B cell (primary cell): Measurements from ENCODE around the gene TAS1R2. TPM values are rescaled to one million over a fixed set of nuclear protein-coding genes. Genes with fewer than 3 reads are reported as not detected.

Experiments
- ATAC-seq: fragments of 200-7000 bp; cut with Tn5 transposase; one replicate; pipeline ENCODE4 v1.10.0; 2021; ENCODE audit warnings: low read depth, mild to moderate bottlenecking, moderate number of reproducible peaks, moderate library complexity
- CTCF ChIA-PET: fragments of 350-600 bp; sonication (Branson Sonifier 250); formaldehyde crosslinking; loops from one replicate; lab custom pipeline; 2021; ENCODE audit warnings: antibody characterized with exemption, inconsistent platforms; lab: Charles Lee
- POLR2A ChIA-PET: fragments of 350-600 bp; sonication (Branson Sonifier 250); formaldehyde crosslinking; loops from one replicate; lab custom pipeline; 2021; ENCODE audit warnings: antibody characterized with exemption; lab: Charles Lee
- DNase-seq: peaks from one replicate; pipeline ENCODE4 v3.0.0; 2013
- H2AFZ ChIP-seq: 2 replicates; pipeline ENCODE4 v1.6.1; 2012; ENCODE audit warnings: mild to moderate bottlenecking, low read depth, low read length; ENCODE audit not compliant: insufficient read depth, poor library complexity, severe bottlenecking
- H3K27ac ChIP-seq, 2 donors: 1 replicate in 1 of 2; 2 replicates in 1 of 2; pipeline ENCODE4 v1.5.1; 2012 to 2013; ENCODE audit warnings: low read length in 2 of 2, mild to moderate bottlenecking in 2 of 2, moderate library complexity in 1 of 2
- H3K27me3 ChIP-seq, 4 experiments: fragments of 200-600 bp in 1 of 4; sonication (generic) in 1 of 4; replicated peaks in 1 of 4; 1 replicate in 2 of 4; 2 replicates in 2 of 4; pipeline versions ENCODE4 v1.6.1 to v1.7.0; 2013 to 2016; ENCODE audit warnings: low read length in 3 of 4, mild to moderate bottlenecking in 2 of 4, mixed read lengths in 1 of 4, moderate library complexity in 1 of 4; ENCODE audit not compliant: insufficient read depth in 4 of 4, control insufficient read depth in 3 of 4; ENCODE audit errors: control extremely low read depth in 1 of 4
- H3K36me3 ChIP-seq, 2 experiments: replicated peaks in 1 of 2; 1 replicate in 1 of 2; 2 replicates in 1 of 2; pipeline versions ENCODE4 v1.6.1 to v1.7.1; 2013; ENCODE audit warnings: low read length in 1 of 2; ENCODE audit not compliant: insufficient read depth in 2 of 2, control insufficient read depth in 1 of 2; ENCODE audit errors: control extremely low read depth in 1 of 2, extremely low read depth in 1 of 2
- H3K4me1 ChIP-seq, 2 donors: fragments of 200-600 bp in 1 of 2; sonication (generic) in 1 of 2; 1 replicate in 1 of 2; 2 replicates in 1 of 2; pipeline versions ENCODE4 v1.5.1 to v1.6.1; 2013 to 2017; ENCODE audit warnings: low read length in 2 of 2; ENCODE audit not compliant: control insufficient read depth in 2 of 2, insufficient read depth in 2 of 2
- H3K4me2 ChIP-seq: replicated peaks from 2 replicates; pipeline ENCODE3; 2012; ENCODE audit warnings: mild to moderate bottlenecking, low read depth, low read length; ENCODE audit not compliant: poor library complexity, severe bottlenecking
- H3K4me3 ChIP-seq, 5 experiments: fragments of 200-600 bp in 1 of 5; sonication (generic) in 1 of 5; 1 replicate in 3 of 5; 2 replicates in 2 of 5; pipeline versions ENCODE4 v1.5.1 to v1.7.0; 2011 to 2016; ENCODE audit warnings: low read length in 4 of 5, mild to moderate bottlenecking in 4 of 5, low read depth in 2 of 5, control low read depth in 1 of 5, moderate library complexity in 1 of 5; ENCODE audit not compliant: insufficient read depth in 1 of 5; ENCODE audit errors: control extremely low read depth in 1 of 5, extremely low read depth in 1 of 5
- H3K79me2 ChIP-seq: fragments of 200-600 bp; sonication (generic); one replicate; pipeline ENCODE4 v1.6.0; 2016; ENCODE audit warnings: low read length; ENCODE audit not compliant: control insufficient read depth, insufficient read depth
- H3K9ac ChIP-seq: fragments of 200-600 bp; sonication (generic); 2 replicates; pipeline ENCODE4 v1.6.1; 2017; ENCODE audit warnings: mild to moderate bottlenecking, low read length, moderate library complexity
- H3K9me3 ChIP-seq, 3 donors: one replicate each; pipeline versions ENCODE4 v1.6.1 to v1.7.1; 2013; ENCODE audit warnings: low read length in 2 of 3; ENCODE audit not compliant: control insufficient read depth in 2 of 3, insufficient read depth in 1 of 3; ENCODE audit errors: control extremely low read depth in 1 of 3
- H4K20me1 ChIP-seq: 2 replicates; pipeline ENCODE4 v1.6.0; 2012; ENCODE audit warnings: mild to moderate bottlenecking, low read length; ENCODE audit not compliant: insufficient read depth, control insufficient read depth, poor library complexity, severe bottlenecking
- H3K27ac Mint-ChIP-seq: one replicate; pipeline ENCODE4 v1.8.0; 2021; ENCODE audit warnings: mixed read lengths
- H3K27me3 Mint-ChIP-seq: one replicate; pipeline ENCODE4 v1.8.0; 2021; ENCODE audit warnings: mixed read lengths
- H3K4me1 Mint-ChIP-seq: one replicate; pipeline ENCODE4 v1.8.0; 2021; ENCODE audit warnings: mixed read lengths
- H3K4me3 Mint-ChIP-seq: one replicate; pipeline ENCODE4 v1.8.0; 2021; ENCODE audit warnings: mixed read lengths
- H3K9me3 Mint-ChIP-seq: one replicate; pipeline ENCODE4 v1.8.0; 2022; ENCODE audit warnings: mixed read lengths; ENCODE audit not compliant: insufficient read depth
- EZH2 ChIP-seq: IDR thresholded peaks from 2 replicates; pipeline ENCODE4 v1.6.1; 2012; ENCODE audit warnings: borderline replicate concordance, low read depth, mild to moderate bottlenecking, moderate library complexity, low read length; ENCODE audit not compliant: insufficient read depth, poor library complexity, severe bottlenecking
- WGBS: methylation state at CpG from one replicate; pipeline ENCODE4 v1.1.5; 2013; ENCODE audit warnings: missing lambda C conversion rate; ENCODE audit not compliant: insufficient coverage; 5-methylcytosine and 5-hydroxymethylcytosine counted together
- intact Hi-C: fragments of 100-400 bp; cut with micrococcal nuclease; formaldehyde crosslinking; loops from one replicate; pipeline ENCODE4 v1.10.0; 2022
- polyA plus RNA-seq: library from polyadenylated mRNA; depleted of rRNA; stranded (reverse); fragments of >200 nt; gene quantifications from 2 replicates; pipeline ENCODE4 v1.2.3, GENCODE V29; 2012
- small RNA-seq: library from RNA; depleted of rRNA; stranded (forward); fragments of <200 nt; gene quantifications from one replicate; pipeline ENCODE3, GENCODE V24; 2012; ENCODE audit warnings: low replicate concordance, low read depth; ENCODE audit not compliant: insufficient read length
- total RNA-seq, 2 donors: library from RNA; stranded (reverse); fragments of 120-200 nt in 1 of 2; gene quantifications; 1 replicate in 1 of 2; 2 replicates in 1 of 2; pipeline versions ENCODE4 v1.2.3 to v1.2.4, GENCODE V29; 2013 to 2022
- TF ChIP-seq, protein P1 (sequence below): fragments of 200-600 bp; IDR thresholded peaks from one replicate; pipeline ENCODE4 v1.8.0; 2022; ENCODE audit warnings: antibody characterized with exemption, mild to moderate bottlenecking

TAS1R2 gene
- total and polyA plus RNA-seq, 2 donors (not counting 1 experiment from before 2014, with no cell fraction given), result not detected

- H3K79me2 ChIP-seq, result no peaks in the 10 kb centered on the region
- Mint-ChIP-seq H3K27me3 (peaks cover 32% of the 10 kb centered on the region), H3K9me3 (no peaks in the 10 kb centered on the region), H3K4me1 (no peaks in the 10 kb centered on the region), H3K4me3 (no peak overlapping the region), H3K27ac (no peak overlapping the region)
- H3K27ac ChIP-seq, result no peak overlapping the region
- ATAC-seq (no peak), DNase-seq (no peak)
- H3K4me1 ChIP-seq, result no peaks in the 10 kb centered on the region
- H3K9ac ChIP-seq, result no peak overlapping the region
- CTCF ChIA-PET, result no interaction called here
- H2AFZ ChIP-seq, result no peak overlapping the region
- intact Hi-C loops, result no loop called here
- no peaks in the 10 kb centered on the region for H3K36me3 ChIP-seq
- no peaks in the 10 kb centered on the region for H4K20me1 ChIP-seq
- peaks cover 0 to 3% (median 0%) of the 10 kb centered on the region in 4 experiments for H3K27me3 ChIP-seq
- H3K9me3 ChIP-seq, result peaks cover 0 to 17% (median 0%) of the 10 kb centered on the region in 3 donors
- POLR2A ChIA-PET, result no interaction called here
- H3K4me2 ChIP-seq, result no peak overlapping the region
- H3K4me3 ChIP-seq, result no peak overlapping the region
- WGBS, result 93% methylated on average over 6 of the region's 10 CpGs
- TF ChIP-seq EZH2, result no peak
- TF ChIP-seq, protein P1, sequence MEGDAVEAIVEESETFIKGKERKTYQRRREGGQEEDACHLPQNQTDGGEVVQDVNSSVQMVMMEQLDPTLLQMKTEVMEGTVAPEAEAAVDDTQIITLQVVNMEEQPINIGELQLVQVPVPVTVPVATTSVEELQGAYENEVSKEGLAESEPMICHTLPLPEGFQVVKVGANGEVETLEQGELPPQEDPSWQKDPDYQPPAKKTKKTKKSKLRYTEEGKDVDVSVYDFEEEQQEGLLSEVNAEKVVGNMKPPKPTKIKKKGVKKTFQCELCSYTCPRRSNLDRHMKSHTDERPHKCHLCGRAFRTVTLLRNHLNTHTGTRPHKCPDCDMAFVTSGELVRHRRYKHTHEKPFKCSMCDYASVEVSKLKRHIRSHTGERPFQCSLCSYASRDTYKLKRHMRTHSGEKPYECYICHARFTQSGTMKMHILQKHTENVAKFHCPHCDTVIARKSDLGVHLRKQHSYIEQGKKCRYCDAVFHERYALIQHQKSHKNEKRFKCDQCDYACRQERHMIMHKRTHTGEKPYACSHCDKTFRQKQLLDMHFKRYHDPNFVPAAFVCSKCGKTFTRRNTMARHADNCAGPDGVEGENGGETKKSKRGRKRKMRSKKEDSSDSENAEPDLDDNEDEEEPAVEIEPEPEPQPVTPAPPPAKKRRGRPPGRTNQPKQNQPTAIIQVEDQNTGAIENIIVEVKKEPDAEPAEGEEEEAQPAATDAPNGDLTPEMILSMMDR, result no peak
These were observed 66.3 kb downstream of the TAS1R2 start for GRCh38 chr1:18793164-18793563.

DNA sequence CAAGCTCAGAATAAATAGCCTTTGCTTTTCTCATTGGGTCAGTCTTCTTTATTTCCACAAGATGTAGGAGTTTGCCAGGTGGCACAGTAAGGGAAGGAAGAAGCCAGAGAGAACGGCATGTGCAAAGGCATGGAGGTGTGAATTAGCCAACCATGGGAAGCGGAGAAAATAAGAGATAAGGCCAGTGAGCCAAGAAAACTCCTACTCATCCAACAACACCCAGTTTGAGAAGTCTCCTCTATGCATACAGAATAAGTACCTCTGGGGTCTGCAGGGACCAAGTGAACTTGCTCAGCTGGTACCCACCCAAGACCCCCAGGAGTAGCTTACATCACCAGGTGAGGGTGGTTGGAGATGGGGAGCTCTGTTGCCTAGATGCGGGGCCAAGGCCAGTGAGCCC, 66.7 kb downstream of the TAS1R2 start:
- CTCF ChIA-PET, result no interaction called here
- no peak overlapping the region for H3K4me3 Mint-ChIP-seq
- Histone ChIP-seq H3K4me2 (no peak overlapping the region), H3K9me3 (peaks cover 0 to 17% (median 0%) of the 10 kb centered on the region in 3 donors), H3K9ac (no peak overlapping the region), H3K4me1 (no peaks in the 10 kb centered on the region), H3K36me3 (no peaks in the 10 kb centered on the region), H3K4me3 (no peak overlapping the region), H3K79me2 (no peaks in the 10 kb centered on the region), H3K27ac (no peak overlapping the region), H4K20me1 (no peaks in the 10 kb centered on the region), H2AFZ (no peak overlapping the region), H3K27me3 (peaks cover 0 to 3% (median 0%) of the 10 kb centered on the region in 4 experiments)
- DNase-seq (no peak), ATAC-seq (no peak)
- intact Hi-C loops, result no loop called here
- H3K27me3 Mint-ChIP-seq, result peaks cover 33% of the 10 kb centered on the region
- no peak overlapping the region for H3K27ac Mint-ChIP-seq
- POLR2A ChIA-PET, result no interaction called here
- TF ChIP-seq, protein P1, result no peak
- TF ChIP-seq EZH2, result no peak
- no peaks in the 10 kb centered on the region for H3K4me1 Mint-ChIP-seq
- 80% methylated on average over 1 of the region's 3 CpGs for WGBS
- no peaks in the 10 kb centered on the region for H3K9me3 Mint-ChIP-seq

Small RNA genes lying within 50 kb of the gene (small RNA-seq; reads per million reads assigned to genes)
- not detected for gene MIR1290
- gene MIR4695, result not detected

Other genes with a start within 250 kb of the TAS1R2 start
- not detected in 2 replicates for gene PAX7, start 228.8 kb downstream of the TAS1R2 start, total RNA-seq
- gene PAX7, start 228.8 kb downstream of the TAS1R2 start, polyA plus RNA-seq, result not detected in 2 replicates
- gene ALDH4A1, start 42.9 kb upstream of the TAS1R2 start, total RNA-seq, result 3.4 and 3.9 TPM in 2 replicates
- 2.7 and 5.2 TPM in 2 replicates for gene ALDH4A1, start 42.9 kb upstream of the TAS1R2 start, polyA plus RNA-seq
- 15.4 and 16.8 TPM in 2 replicates for gene IFFO2, start 97.0 kb upstream of the TAS1R2 start, total RNA-seq
- 19.2 and 33.1 TPM in 2 replicates for gene IFFO2, start 97.0 kb upstream of the TAS1R2 start, polyA plus RNA-seq